ENCODE results near the gene OSBPL2.

GRCh38 chr20:62300319-62300718 is 62.0 kb downstream of the OSBPL2 start:
- TF ChIP-seq POLR2AphosphoS5 (IDR thresholded peaks at IDR 0.05; ENCODE audit: low read depth, low read length) (no peak), CTCF (IDR thresholded peaks at IDR 0.05) (no peak), REST (IDR thresholded peaks at IDR 0.05; ENCODE audit: insufficient read depth in 1 of 2, low read depth in 2 of 2, low read length in 1 of 2) (no peak)
